RWPE2 (cell line): Measurements from ENCODE around the gene C19orf25.
A peak's percentile ranks its signal among the peaks of the same experiment; 100 is the strongest.

Experiments used
- ATAC-seq: fragments of 200-7000 bp; cut with Tn5 transposase; 3 replicates; pipeline ENCODE4 v1.9.1; 2021; ENCODE audit warnings: low read depth
- DNase-seq: peaks from one replicate; pipeline ENCODE4 v3.0.0-alpha.2; 2020; ENCODE audit warnings: low spot score
- H3K27ac ChIP-seq: fragments of 450-650 bp; 2 replicates; pipeline ENCODE4 v1.5.1; 2017; ENCODE audit warnings: mild to moderate bottlenecking; ENCODE audit not compliant: poor library complexity, severe bottlenecking
- H3K27me3 ChIP-seq: fragments of 250-450 bp; sonication (Bioruptor Pico); 2 replicates; pipeline ENCODE4 v1.5.1; 2021; ENCODE audit warnings: mild to moderate bottlenecking, moderate library complexity; ENCODE audit not compliant: insufficient read depth, poor library complexity, severe bottlenecking
- H3K36me3 ChIP-seq: fragments of 250-450 bp; sonication (Bioruptor Pico); 2 replicates; pipeline ENCODE4 v1.5.1; 2020; ENCODE audit warnings: low read depth, mild to moderate bottlenecking, moderate library complexity
- H3K4me1 ChIP-seq: fragments of 250-450 bp; sonication (Bioruptor Pico); 2 replicates; pipeline ENCODE4 v1.5.1; 2021; ENCODE audit warnings: mild to moderate bottlenecking, moderate library complexity; ENCODE audit not compliant: insufficient read depth, poor library complexity, severe bottlenecking
- H3K4me3 ChIP-seq: fragments of 250-450 bp; sonication (Bioruptor Pico); 2 replicates; pipeline ENCODE4 v1.5.1; 2021; ENCODE audit warnings: mild to moderate bottlenecking, moderate library complexity; ENCODE audit not compliant: severe bottlenecking
- H3K9me3 ChIP-seq: fragments of 250-450 bp; sonication (Bioruptor Pico); 2 replicates; pipeline ENCODE4 v1.5.1; 2021; ENCODE audit warnings: mild to moderate bottlenecking, moderate library complexity; ENCODE audit not compliant: severe bottlenecking
- CTCF ChIP-seq: fragments of 450-650 bp; IDR thresholded peaks from one replicate; pipeline ENCODE4 v1.5.1; 2017; ENCODE audit warnings: mild to moderate bottlenecking, moderate library complexity; ENCODE audit not compliant: poor library complexity, severe bottlenecking

C19orf25 gene

GRCh38 chr19:1455002-1455335 lies 24.0 kb downstream of the C19orf25 start:
- H3K4me1 ChIP-seq: no peaks in the 10 kb centered on the region
- DNase-seq (no peak), ATAC-seq (peak; percentile 27)
- H3K27ac ChIP-seq: no peak overlapping the region
- H3K9me3 ChIP-seq: no peaks in the 10 kb centered on the region
- TF ChIP-seq CTCF: no peak
- no peak overlapping the region for H3K4me3 ChIP-seq
- H3K36me3 ChIP-seq: no peaks in the 10 kb centered on the region
- H3K27me3 ChIP-seq: peaks cover 58% of the 10 kb centered on the region

GRCh38 chr19:1453525-1454364 lies 25.3 kb downstream of the C19orf25 start:
- DNase-seq (no peak), ATAC-seq (no peak)
- H3K4me3 ChIP-seq: no peak overlapping the region
- H3K27me3 ChIP-seq: peaks cover 71% of the 10 kb centered on the region
- no peaks in the 10 kb centered on the region for H3K36me3 ChIP-seq
- no peak for TF ChIP-seq CTCF
- no peak overlapping the region for H3K27ac ChIP-seq
- no peaks in the 10 kb centered on the region for H3K4me1 ChIP-seq
- H3K9me3 ChIP-seq: no peaks in the 10 kb centered on the region

GRCh38 chr19:1452802-1453524 lies 26.1 kb downstream of the C19orf25 start:
- no peak for TF ChIP-seq CTCF
- Histone ChIP-seq H3K36me3 (no peaks in the 10 kb centered on the region), H3K4me3 (no peak overlapping the region), H3K9me3 (no peaks in the 10 kb centered on the region), H3K27ac (no peak overlapping the region), H3K27me3 (peaks cover 73% of the 10 kb centered on the region), H3K4me1 (no peaks in the 10 kb centered on the region)
- DNase-seq (no peak), ATAC-seq (no peak)

- DNase-seq (no peak), ATAC-seq (no peak)
- H3K27me3 ChIP-seq: peaks cover 77% of the 10 kb centered on the region
- no peak overlapping the region for H3K4me3 ChIP-seq
- no peak overlapping the region for H3K27ac ChIP-seq
- no peak for TF ChIP-seq CTCF
- H3K36me3 ChIP-seq: no peaks in the 10 kb centered on the region
- H3K9me3 ChIP-seq: no peaks in the 10 kb centered on the region
- H3K4me1 ChIP-seq: no peaks in the 10 kb centered on the region
These were observed 26.9 kb downstream of the C19orf25 start for GRCh38 chr19:1451916-1452801.
